NCI-H1105 (cell line): ENCODE data around the gene NRBP1.

Experiments used
- DNase-seq: peaks from one replicate; lab custom pipeline; 2025; lab: John Stamatoyannopoulos, UW

NRBP1 gene

DNA sequence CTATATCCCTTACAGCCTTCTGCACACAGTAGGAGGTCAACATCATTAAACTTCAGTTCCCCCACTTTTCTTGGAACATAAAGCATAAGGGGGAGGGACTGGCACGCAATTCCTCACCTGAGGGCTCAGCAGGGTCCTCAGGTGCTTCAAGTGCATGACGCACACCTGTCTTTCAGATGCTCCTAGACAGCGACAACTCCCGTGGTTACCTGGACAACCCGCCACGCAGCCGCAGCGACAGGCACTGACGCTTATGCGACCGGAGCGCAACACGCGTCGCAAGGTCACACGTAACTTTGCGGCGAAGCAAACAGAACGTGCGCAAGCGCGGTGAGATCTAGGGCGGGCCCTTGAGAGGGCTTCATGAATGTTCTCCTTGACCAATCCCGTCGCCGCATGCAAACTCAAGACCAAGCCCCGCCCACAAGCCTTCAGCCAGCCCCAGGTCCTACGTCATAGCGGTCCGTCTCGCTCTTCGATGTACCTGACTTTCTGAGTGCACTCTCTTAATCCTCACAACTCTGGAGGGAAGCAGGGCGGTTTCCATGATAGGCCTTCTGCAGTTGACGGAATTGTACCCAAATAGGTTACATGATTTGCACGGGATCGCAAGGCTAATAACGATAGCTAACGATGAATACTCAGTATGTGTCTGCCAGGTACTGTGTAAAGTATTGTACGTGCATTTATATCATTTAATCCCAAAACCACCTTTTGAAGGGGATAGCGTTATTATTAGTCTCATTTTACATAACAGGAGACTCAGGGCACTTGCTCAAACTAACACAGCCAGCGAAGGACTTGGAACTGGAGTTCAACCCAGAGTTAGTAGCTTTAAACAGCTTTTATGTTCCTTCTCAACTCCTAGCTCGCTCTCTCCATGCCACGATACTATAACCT is 61.3 kb downstream of the NRBP1 start, which contains the start of gene IFT172:
IFT172 (minus strand) TSS at position 246 of the 900 bp plus-strand sequence; CDS start at position 156, 90 bp downstream.
- peak; percentile 99 for DNase-seq
